Uterus (tissue), 4 donors: ENCODE data around the gene SEMA3D. TPM values are rescaled to one million over a fixed set of nuclear protein-coding genes. Genes with fewer than 3 reads are reported as not detected.

Source experiments
- DNase-seq, 2 donors: peaks; one replicate each; pipeline ENCODE4 v3.0.0-alpha.2; 2019 to 2020
- H3K27ac ChIP-seq, 2 donors: fragments of 200-600 bp; sonication (generic); 1 replicate in 1 of 2; 2 replicates in 1 of 2; pipeline ENCODE4 v1.5.1; 2016 to 2018
- H3K27me3 ChIP-seq, 2 donors: fragments of 200-600 bp; sonication (generic); one replicate each; pipeline ENCODE4 v1.5.1; 2018 to 2019; ENCODE audit warnings: control low read depth in 1 of 2
- H3K36me3 ChIP-seq, 2 donors: fragments of 200-600 bp; sonication (generic); one replicate each; pipeline ENCODE4 v1.5.1; 2019; ENCODE audit warnings: control low read depth in 1 of 2
- H3K4me1 ChIP-seq, 2 donors: fragments of 200-600 bp; sonication (generic); one replicate each; pipeline ENCODE4 v1.5.1; 2018 to 2019; ENCODE audit warnings: control low read depth in 1 of 2
- H3K4me3 ChIP-seq, 2 donors: fragments of 200-600 bp; sonication (generic); 1 replicate in 1 of 2; 2 replicates in 1 of 2; pipeline ENCODE4 v1.5.1; 2018 to 2019; ENCODE audit warnings: mild to moderate bottlenecking in 1 of 2
- H3K9me3 ChIP-seq, 2 donors: fragments of 200-600 bp; sonication (generic); one replicate each; pipeline ENCODE4 v1.5.1; 2019; ENCODE audit warnings: control low read depth in 1 of 2
- CTCF ChIP-seq, 4 experiments: fragments of 200-600 bp in 2 of 4; fragments of 450-650 bp in 2 of 4; sonication (generic) in 2 of 4; IDR thresholded peaks; one replicate each; pipeline ENCODE4 v1.5.1; 2016 to 2019; ENCODE audit warnings: antibody characterized with exemption in 4 of 4, mild to moderate bottlenecking in 2 of 4, moderate library complexity in 1 of 4
- POLR2A ChIP-seq, 2 donors: fragments of 450-650 bp; IDR thresholded peaks; one replicate each; pipeline ENCODE4 v1.6.1; 2016; ENCODE audit warnings: antibody characterized with exemption in 2 of 2, mild to moderate bottlenecking in 1 of 2, moderate library complexity in 1 of 2
- intact Hi-C: fragments of 100-400 bp; cut with DNase I; formaldehyde crosslinking; loops from one replicate; pipeline ENCODE4 v1.15.1; 2023; ENCODE audit warnings: low total_unique reads
- total RNA-seq, 4 donors: library from RNA; depleted of rRNA in 3 of 4; stranded (reverse); fragments of >200 nt in 3 of 4; gene quantifications; one replicate each; pipeline versions ENCODE4 v1.1.0 to v1.2.4, GENCODE V29; 2014 to 2023
- donor health status: DM: yes; HTN: yes; CAD: no.

The SEMA3D gene
- total RNA-seq, 4 donors from 2014 or later = 7.1 to 68.6 (median 20.4) TPM

- no peaks in the 10 kb centered on the region for H3K4me1 ChIP-seq
- intact Hi-C loops = no loop called here
- H3K27me3 ChIP-seq = no peaks in the 10 kb centered on the region
- no peaks in the 10 kb centered on the region for H3K36me3 ChIP-seq
- H3K27ac ChIP-seq = no peak overlapping the region
- no peaks in the 10 kb centered on the region for H3K9me3 ChIP-seq
- DNase-seq = no peak
- TF ChIP-seq POLR2A (IDR thresholded peaks at IDR 0.05) (no peak), CTCF (IDR thresholded peaks at IDR 0.05) (no peak)
- no peak overlapping the region for H3K4me3 ChIP-seq
Observed at GRCh38 chr7:85060696-85061095, 126.2 kb downstream of the SEMA3D start.

GRCh38 chr7:85055906-85056305 is 130.9 kb downstream of the SEMA3D start:
- Histone ChIP-seq H3K36me3 (no peaks in the 10 kb centered on the region), H3K4me1 (no peaks in the 10 kb centered on the region), H3K27ac (no peak overlapping the region), H3K27me3 (no peaks in the 10 kb centered on the region), H3K4me3 (no peak overlapping the region), H3K9me3 (no peaks in the 10 kb centered on the region)
- intact Hi-C loops = no loop called here
- no peak for DNase-seq
- TF ChIP-seq CTCF (IDR thresholded peaks at IDR 0.05) (no peak), POLR2A (IDR thresholded peaks at IDR 0.05) (no peak)

- no peaks in the 10 kb centered on the region for H3K36me3 ChIP-seq
- no peak overlapping the region for H3K4me3 ChIP-seq
- TF ChIP-seq POLR2A (IDR thresholded peaks at IDR 0.05) = no peak
- TF ChIP-seq CTCF (IDR thresholded peaks at IDR 0.05) = no peak
- intact Hi-C loops = no loop called here
- H3K27me3 ChIP-seq = no peaks in the 10 kb centered on the region
- DNase-seq = no peak
- no peaks in the 10 kb centered on the region for H3K4me1 ChIP-seq
- H3K9me3 ChIP-seq = no peaks in the 10 kb centered on the region
- H3K27ac ChIP-seq = no peak overlapping the region
Observed at GRCh38 chr7:85055196-85055595, 131.7 kb downstream of the SEMA3D start.

- no peak overlapping the region for H3K27ac ChIP-seq
- no peaks in the 10 kb centered on the region for H3K36me3 ChIP-seq
- H3K4me3 ChIP-seq = no peak overlapping the region
- no peaks in the 10 kb centered on the region for H3K9me3 ChIP-seq
- no peaks in the 10 kb centered on the region for H3K4me1 ChIP-seq
- H3K27me3 ChIP-seq = no peaks in the 10 kb centered on the region
- DNase-seq = no peak
- intact Hi-C loops = no loop called here
- TF ChIP-seq POLR2A (IDR thresholded peaks at IDR 0.05) (no peak), CTCF (IDR thresholded peaks at IDR 0.05) (no peak)
Observed at GRCh38 chr7:85054306-85054705, 132.6 kb downstream of the SEMA3D start.

- Histone ChIP-seq H3K4me1 (no peaks in the 10 kb centered on the region), H3K27me3 (no peaks in the 10 kb centered on the region), H3K9me3 (no peaks in the 10 kb centered on the region), H3K36me3 (no peaks in the 10 kb centered on the region), H3K4me3 (no peak overlapping the region), H3K27ac (no peak overlapping the region)
- DNase-seq = no peak
- TF ChIP-seq CTCF (IDR thresholded peaks at IDR 0.05) (no peak), POLR2A (IDR thresholded peaks at IDR 0.05) (no peak)
- intact Hi-C loops = no loop called here
Observed at GRCh38 chr7:85052894-85053293, 134.0 kb downstream of the SEMA3D start.
